SH-SY5Y (cell line): ENCODE results near the gene RIMS1.

ENCODE experiments used
- GATA2 ChIP-seq: IDR thresholded peaks from 2 replicates; pipeline ENCODE4 v1.6.1; 2011; ENCODE audit warnings: mild to moderate bottlenecking, low read depth, low read length
- GATA3 ChIP-seq: IDR thresholded peaks from 2 replicates; pipeline ENCODE4 v1.6.1; 2011; ENCODE audit warnings: low read depth, mild to moderate bottlenecking, low read length, moderate library complexity

GRCh38 chr6:72275888-72276287 lies 389.5 kb downstream of the RIMS1 start:
- TF ChIP-seq GATA2: no peak
- TF ChIP-seq GATA3: no peak
